SK-N-SH (cell line): ENCODE results near the gene POU2F3. TPM values are rescaled to one million over a fixed set of nuclear protein-coding genes. Genes with fewer than 3 reads are reported as not detected.

Experiments used
- CTCF ChIA-PET: fragments of 300-600, 350-600 bp; formaldehyde crosslinking; extraction: SDS; loops from one replicate; lab custom pipeline; 2021; lab: Yijun Ruan, JAX
- POLR2A ChIA-PET: fragments of 350-600 bp; sonication (Branson Sonifier 250); formaldehyde crosslinking; extraction: SDS; loops from one replicate; lab custom pipeline; 2020; ENCODE audit warnings: antibody characterized with exemption, inconsistent platforms; lab: Yijun Ruan, JAX
- DNase-seq: peaks from one replicate; pipeline ENCODE4 v3.0.0; 2012
- H2AFZ ChIP-seq: fragments of 200-600 bp; sonication (generic); 2 replicates; pipeline ENCODE4 v1.8.1; 2016; ENCODE audit warnings: antibody characterized with exemption, mild to moderate bottlenecking, low read depth
- H3F3A ChIP-seq: fragments of 200-600 bp; sonication (generic); replicated peaks from 2 replicates; pipeline ENCODE3; 2016; ENCODE audit warnings: antibody characterized with exemption, mild to moderate bottlenecking; ENCODE audit not compliant: insufficient read depth
- H3K27ac ChIP-seq, 2 experiments: fragments of 200-500 bp in 1 of 2; fragments of 200-600 bp in 1 of 2; sonication (Bioruptor generic) in 1 of 2; sonication (generic), shearing (Covaris generic) in 1 of 2; 2 replicates each; pipeline versions ENCODE4 v1.5.1 to v1.6.1; 2014 to 2016; ENCODE audit warnings: low read depth in 2 of 2, inconsistent platforms in 1 of 2, low read length in 1 of 2, mild to moderate bottlenecking in 1 of 2, mixed read lengths in 1 of 2
- H3K27me3 ChIP-seq: fragments of 200-600 bp; sonication (generic), shearing (Covaris generic); 2 replicates; pipeline ENCODE4 v1.6.1; 2016; ENCODE audit warnings: mixed run types; ENCODE audit not compliant: insufficient read depth
- H3K36me3 ChIP-seq, 2 experiments: fragments of 200-500 bp in 1 of 2; fragments of 200-600 bp in 1 of 2; sonication (Bioruptor generic) in 1 of 2; sonication (generic) in 1 of 2; replicated peaks in 1 of 2; 2 replicates each; pipeline versions ENCODE3 to v1.5.1; 2014 to 2016; ENCODE audit warnings: low read length in 1 of 2, mild to moderate bottlenecking in 1 of 2; ENCODE audit not compliant: insufficient read depth in 2 of 2, control insufficient read depth in 1 of 2
- H3K4me1 ChIP-seq, 2 experiments: fragments of 200-500 bp in 1 of 2; fragments of 200-600 bp in 1 of 2; sonication (Bioruptor generic) in 1 of 2; sonication (generic), shearing (Covaris generic) in 1 of 2; 2 replicates each; pipeline versions ENCODE4 v1.5.1 to v1.6.1; 2014 to 2016; ENCODE audit warnings: low read depth in 1 of 2, low read length in 1 of 2, mixed run types in 1 of 2; ENCODE audit not compliant: insufficient read depth in 2 of 2, control insufficient read depth in 1 of 2
- H3K4me2 ChIP-seq: fragments of 200-600 bp; sonication (generic), shearing (Covaris generic); 2 replicates; pipeline ENCODE4 v1.6.1; 2017; ENCODE audit warnings: mixed run types
- H3K4me3 ChIP-seq, 2 experiments: fragments of 200-500 bp in 1 of 2; fragments of 200-600 bp in 1 of 2; sonication (Bioruptor generic) in 1 of 2; sonication (generic), shearing (Covaris generic) in 1 of 2; 2 replicates each; pipeline versions ENCODE4 v1.5.1 to v1.8.1; 2014 to 2016; ENCODE audit warnings: low read depth in 2 of 2, inconsistent platforms in 1 of 2, low read length in 1 of 2, mild to moderate bottlenecking in 1 of 2, mixed read lengths in 1 of 2, moderate library complexity in 1 of 2
- H3K79me2 ChIP-seq: fragments of 200-600 bp; sonication (generic); 2 replicates; pipeline ENCODE4 v1.8.1; 2017; ENCODE audit warnings: mild to moderate bottlenecking; ENCODE audit not compliant: insufficient read depth
- H3K9ac ChIP-seq: fragments of 200-600 bp; sonication (generic); 2 replicates; pipeline ENCODE4 v1.6.1; 2017; ENCODE audit warnings: mixed run types
- H3K9me2 ChIP-seq: fragments of 200-600 bp; sonication (generic); 2 replicates; pipeline ENCODE4 v1.6.1; 2017; ENCODE audit warnings: mixed run types
- H3K9me3 ChIP-seq: fragments of 200-600 bp; sonication (generic); 2 replicates; pipeline ENCODE4 v1.6.1; 2017; ENCODE audit warnings: mixed run types, mild to moderate bottlenecking, moderate library complexity
- H4K20me1 ChIP-seq: fragments of 200-600 bp; sonication (generic); 2 replicates; pipeline ENCODE4 v1.6.1; 2017; ENCODE audit warnings: mild to moderate bottlenecking, mixed run types; ENCODE audit not compliant: insufficient read depth
- ELF1 ChIP-seq: IDR thresholded peaks from 2 replicates; pipeline ENCODE4 v1.4.0; 2012
- EP300 ChIP-seq, 2 experiments: IDR thresholded peaks; 2 replicates each; pipeline versions ENCODE4 v1.4.0 to v1.6.1; 2012; ENCODE audit warnings: borderline replicate concordance in 1 of 2, low read depth in 1 of 2, low read length in 1 of 2
- EZH2phosphoT487 ChIP-seq: fragments of 200-600 bp; sonication (generic); IDR thresholded peaks from 2 replicates; pipeline ENCODE4 v1.6.1; 2017; ENCODE audit warnings: low read depth, mixed run types, mild to moderate bottlenecking, antibody characterized with exemption, moderate library complexity, borderline replicate concordance
- FOXM1 ChIP-seq: IDR thresholded peaks from 2 replicates; pipeline ENCODE4 v1.4.0; 2012; ENCODE audit warnings: low read depth, mild to moderate bottlenecking
- GATA2 ChIP-seq: sonication (generic); formaldehyde crosslinking; IDR thresholded peaks from 2 replicates; pipeline ENCODE4 v1.5.0; 2020; ENCODE audit warnings: mild to moderate bottlenecking, missing genetic modification reagents
- MEF2A ChIP-seq: IDR thresholded peaks from 2 replicates; pipeline ENCODE4 v1.4.0; 2012; ENCODE audit warnings: low read depth, borderline replicate concordance
- NFIC ChIP-seq: IDR thresholded peaks from 2 replicates; pipeline ENCODE4 v1.4.0; 2012; ENCODE audit warnings: borderline replicate concordance
- RCOR1 ChIP-seq: fragments of 150-350 bp; IDR thresholded peaks from 2 replicates; pipeline ENCODE4 v1.6.1; 2017; ENCODE audit warnings: antibody characterized with exemption, low read length
- RFX5 ChIP-seq: IDR thresholded peaks from 2 replicates; pipeline ENCODE4 v1.6.1; 2012; ENCODE audit warnings: mild to moderate bottlenecking, improper control_type of control experiment, low read length
- SIN3A ChIP-seq: IDR thresholded peaks from 2 replicates; pipeline ENCODE4 v1.6.1; 2012; ENCODE audit warnings: low read depth, mild to moderate bottlenecking, low read length, moderate library complexity, borderline replicate concordance
- TAF1 ChIP-seq: IDR thresholded peaks from 2 replicates; pipeline ENCODE4 v1.6.1; 2012; ENCODE audit warnings: low read depth, mild to moderate bottlenecking, low read length, moderate library complexity, borderline replicate concordance
- TCF12 ChIP-seq: IDR thresholded peaks from 2 replicates; pipeline ENCODE4 v1.4.0; 2012
- ZBTB33 ChIP-seq: IDR thresholded peaks from 2 replicates; pipeline ENCODE4 v1.4.0; 2012; ENCODE audit warnings: low read depth, borderline replicate concordance
- whole genome bisulfite sequencing: methylation state at CpG from one replicate; pipeline ENCODE4 v1.1.6; 2017; ENCODE audit warnings: low lambda C conversion rate; 5-methylcytosine and 5-hydroxymethylcytosine counted together
- polyA plus RNA-seq, 3 experiments: library from polyadenylated mRNA; depleted of rRNA; stranded (reverse); fragments of >200 nt; gene quantifications; 2 replicates each; pipeline ENCODE4 v1.2.3, GENCODE V29; 2012

Gene POU2F3
- polyA plus RNA-seq, 1 of the 3 experiments (the other 2 are of a cell fraction), result 0.02 TPM

- Histone ChIP-seq H3K4me3 (no peak overlapping the region), H3K4me1 (no peaks in the 10 kb centered on the region; a peak in 1 of 4 replicates), H3K9me2 (no peaks in the 10 kb centered on the region), H3K36me3 (no peaks in the 10 kb centered on the region), H3K27me3 (peaks cover 26% of the 10 kb centered on the region; the same call in 1 of the 2 replicates), H3K9ac (no peak overlapping the region), H3K4me2 (no peak overlapping the region), H3F3A (no peaks in the 10 kb centered on the region), H2AFZ (no peak overlapping the region), H3K79me2 (no peaks in the 10 kb centered on the region), H3K9me3 (no peaks in the 10 kb centered on the region), H3K27ac (no peak overlapping the region), H4K20me1 (no peaks in the 10 kb centered on the region)
- CTCF ChIA-PET, result interaction anchor here (1.0 to 3.6 kb wide), 3 partner anchors 25 to 72 kb away, joined by 3 to 24 read pairs (median 3); no protein-coding TSS in a partner anchor
- WGBS, result 58% methylated on average over 7 of the region's 7 CpGs
- no peak for TF ChIP-seq RCOR1
- TF ChIP-seq GATA2 (CRISPR knock-in tag), result no peak
- no peak for TF ChIP-seq EZH2phosphoT487
- no peak for TF ChIP-seq ELF1
- no peak for TF ChIP-seq MEF2A
- no peak for TF ChIP-seq ZBTB33
- POLR2A ChIA-PET, result no interaction called here
- no peak for DNase-seq
Observed at GRCh38 chr11:120259988-120260565, 20.1 kb downstream of the POU2F3 start.

- H3K4me1 ChIP-seq, result no peaks in the 10 kb centered on the region; a peak in 1 of 4 replicates
- no peaks in the 10 kb centered on the region for H4K20me1 ChIP-seq
- ChIA-PET CTCF (interaction anchor here (1.0 to 1.5 kb wide), 3 partner anchors 25 to 73 kb away, joined by 3 read pairs; no protein-coding TSS in a partner anchor), POLR2A (no interaction called here)
- no peaks in the 10 kb centered on the region for H3K36me3 ChIP-seq
- no peaks in the 10 kb centered on the region for H3K79me2 ChIP-seq
- H3K4me2 ChIP-seq, result no peak overlapping the region
- H3F3A ChIP-seq, result no peaks in the 10 kb centered on the region
- H3K4me3 ChIP-seq, result no peak overlapping the region
- no peak overlapping the region for H3K9ac ChIP-seq
- H3K9me3 ChIP-seq, result no peaks in the 10 kb centered on the region
- no peak for DNase-seq
- no peak overlapping the region for H2AFZ ChIP-seq
- H3K27ac ChIP-seq, result no peak overlapping the region
- 51% methylated on average over 7 of the region's 7 CpGs for whole genome bisulfite sequencing
- TF ChIP-seq ZBTB33 (no peak), SIN3A (no peak), NFIC (no peak), RFX5 (no peak), EP300 (IDR thresholded peaks at IDR 0.05; ENCODE audit: borderline replicate concordance in 1 of 2, low read depth in 1 of 2, low read length in 1 of 2) (no peak), RCOR1 (no peak), MEF2A (no peak), TAF1 (no peak), TCF12 (no peak), FOXM1 (no peak)
- H3K27me3 ChIP-seq, result peaks cover 26% of the 10 kb centered on the region; the same call in 1 of the 2 replicates
- H3K9me2 ChIP-seq, result no peaks in the 10 kb centered on the region
Observed at GRCh38 chr11:120260616-120261015, 20.7 kb downstream of the POU2F3 start.
